Ascending aorta (tissue), 2 donors: ENCODE results near the gene HCRTR1. TPM values are rescaled to one million over a fixed set of nuclear protein-coding genes. Genes with fewer than 3 reads are reported as not detected.
A peak's percentile ranks its signal among the peaks of the same experiment; 100 is the strongest.

Experiments
- DNase-seq, 2 donors: peaks; one replicate each; pipeline ENCODE4 v3.0.0-alpha.2; 2019; ENCODE audit warnings: low spot score in 2 of 2
- H3K27ac ChIP-seq, 2 donors: fragments of 200-600 bp; sonication (generic); one replicate each; pipeline ENCODE4 v1.5.1; 2016 to 2017; ENCODE audit warnings: mild to moderate bottlenecking in 1 of 2
- H3K27me3 ChIP-seq: fragments of 200-600 bp; sonication (generic); one replicate; pipeline ENCODE4 v1.5.1; 2017
- H3K36me3 ChIP-seq, 2 donors: fragments of 200-600 bp; sonication (generic); one replicate each; pipeline ENCODE4 v1.5.1; 2016
- H3K4me1 ChIP-seq, 2 donors: fragments of 200-600 bp; sonication (generic); one replicate each; pipeline ENCODE4 v1.5.1; 2016 to 2017; ENCODE audit warnings: mild to moderate bottlenecking in 1 of 2
- H3K4me3 ChIP-seq, 2 donors: fragments of 200-600 bp; sonication (generic); one replicate each; pipeline ENCODE4 v1.5.1; 2016 to 2017; ENCODE audit warnings: mild to moderate bottlenecking in 1 of 2
- H3K9me3 ChIP-seq, 2 donors: fragments of 200-600 bp; sonication (generic); one replicate each; pipeline ENCODE4 v1.5.1; 2016
- intact Hi-C: fragments of 100-400 bp; cut with DNase I; formaldehyde crosslinking; loops from one replicate; pipeline ENCODE4 v1.15.1; 2023
- total RNA-seq: library from RNA; depleted of rRNA; stranded (reverse); fragments of >200 nt; gene quantifications from one replicate; pipeline ENCODE4 v1.1.0, GENCODE V29; 2016
- TF ChIP-seq, protein P1 (sequence below), 3 experiments: fragments of 200-600 bp in 2 of 3; fragments of 450-650 bp in 1 of 3; sonication (generic) in 2 of 3; IDR thresholded peaks; one replicate each; pipeline ENCODE4 v1.5.1; 2016 to 2019; ENCODE audit warnings: antibody characterized with exemption in 3 of 3, mild to moderate bottlenecking in 1 of 3, moderate library complexity in 1 of 3

HCRTR1 gene
- total RNA-seq, 1 donor from 2014 or later = not detected

GRCh38 chr1:31662463-31662862, 45.0 kb downstream of the HCRTR1 start:
- TF ChIP-seq, protein P1, sequence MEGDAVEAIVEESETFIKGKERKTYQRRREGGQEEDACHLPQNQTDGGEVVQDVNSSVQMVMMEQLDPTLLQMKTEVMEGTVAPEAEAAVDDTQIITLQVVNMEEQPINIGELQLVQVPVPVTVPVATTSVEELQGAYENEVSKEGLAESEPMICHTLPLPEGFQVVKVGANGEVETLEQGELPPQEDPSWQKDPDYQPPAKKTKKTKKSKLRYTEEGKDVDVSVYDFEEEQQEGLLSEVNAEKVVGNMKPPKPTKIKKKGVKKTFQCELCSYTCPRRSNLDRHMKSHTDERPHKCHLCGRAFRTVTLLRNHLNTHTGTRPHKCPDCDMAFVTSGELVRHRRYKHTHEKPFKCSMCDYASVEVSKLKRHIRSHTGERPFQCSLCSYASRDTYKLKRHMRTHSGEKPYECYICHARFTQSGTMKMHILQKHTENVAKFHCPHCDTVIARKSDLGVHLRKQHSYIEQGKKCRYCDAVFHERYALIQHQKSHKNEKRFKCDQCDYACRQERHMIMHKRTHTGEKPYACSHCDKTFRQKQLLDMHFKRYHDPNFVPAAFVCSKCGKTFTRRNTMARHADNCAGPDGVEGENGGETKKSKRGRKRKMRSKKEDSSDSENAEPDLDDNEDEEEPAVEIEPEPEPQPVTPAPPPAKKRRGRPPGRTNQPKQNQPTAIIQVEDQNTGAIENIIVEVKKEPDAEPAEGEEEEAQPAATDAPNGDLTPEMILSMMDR (IDR thresholded peaks at IDR 0.05) = no peak
- H3K36me3 ChIP-seq = peaks cover 46 to 50% of the 10 kb centered on the region in 2 donors
- no peak for DNase-seq
- no peaks in the 10 kb centered on the region for H3K27me3 ChIP-seq
- peaks cover 0 to 3% of the 10 kb centered on the region in 2 donors for H3K4me1 ChIP-seq
- no peaks in the 10 kb centered on the region for H3K9me3 ChIP-seq
- H3K4me3 ChIP-seq = no peak overlapping the region
- intact Hi-C loops = loop anchor here (10.0 kb wide), 1 partner anchor 402 kb away; no protein-coding TSS in a partner anchor
- H3K27ac ChIP-seq = no peak overlapping the region

DNA sequence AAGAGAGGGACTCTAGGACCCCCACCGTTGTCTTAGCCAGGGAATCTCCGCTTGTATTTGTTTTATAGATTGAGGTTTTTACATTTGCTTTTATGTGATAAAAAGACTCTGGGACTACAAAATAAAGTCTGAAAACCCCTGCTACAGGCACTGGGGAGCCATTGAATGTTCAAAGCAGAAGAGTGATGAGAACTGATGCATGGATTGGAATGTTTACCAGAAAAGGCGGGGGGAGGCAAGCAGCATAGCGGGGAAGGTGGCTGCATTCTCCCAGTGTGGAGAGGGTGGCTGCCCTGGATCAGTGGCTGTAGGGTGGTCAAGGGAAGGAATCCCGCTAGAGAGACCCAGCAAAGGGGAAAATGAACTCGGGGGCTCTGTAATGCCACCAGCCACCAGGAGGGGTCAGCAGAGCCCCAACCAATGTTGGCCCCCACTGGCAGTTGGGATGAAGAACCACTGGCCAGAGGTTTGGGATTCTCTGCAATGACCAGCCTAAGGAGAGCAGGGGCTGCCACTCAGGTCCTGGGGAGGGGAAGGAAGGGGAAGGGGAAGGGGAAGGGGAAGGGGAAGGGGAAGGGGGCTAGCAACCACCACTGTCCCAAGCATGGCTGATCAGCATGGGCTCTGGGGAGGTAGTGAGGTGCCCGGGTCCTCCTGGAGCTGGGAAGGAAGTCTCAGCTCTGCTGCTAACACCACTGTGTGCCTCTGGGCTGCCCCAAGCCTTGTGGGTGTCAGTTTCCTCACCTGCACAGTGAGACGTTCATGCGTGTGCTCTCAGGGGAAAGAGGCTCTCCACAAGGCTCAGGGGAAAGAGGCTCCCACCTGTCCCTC, 46.3 kb downstream of the HCRTR1 start:
- H3K27ac ChIP-seq = no peak overlapping the region
- no peaks in the 10 kb centered on the region for H3K9me3 ChIP-seq
- TF ChIP-seq, protein P1 (IDR thresholded peaks at IDR 0.05) = peak; percentile 89 to 98 (median 90)
- no peaks in the 10 kb centered on the region for H3K27me3 ChIP-seq
- H3K36me3 ChIP-seq = peaks cover 32 to 37% of the 10 kb centered on the region in 2 donors
- H3K4me3 ChIP-seq = no peak overlapping the region
- peak in 1 of 2 donors; percentile 81 for DNase-seq
- intact Hi-C loops = loop anchor here (1.0 to 10.0 kb wide), 5 partner anchors 41 to 401 kb away; no protein-coding TSS in a partner anchor
- H3K4me1 ChIP-seq = peaks cover 0 to 3% of the 10 kb centered on the region in 2 donors

DNA sequence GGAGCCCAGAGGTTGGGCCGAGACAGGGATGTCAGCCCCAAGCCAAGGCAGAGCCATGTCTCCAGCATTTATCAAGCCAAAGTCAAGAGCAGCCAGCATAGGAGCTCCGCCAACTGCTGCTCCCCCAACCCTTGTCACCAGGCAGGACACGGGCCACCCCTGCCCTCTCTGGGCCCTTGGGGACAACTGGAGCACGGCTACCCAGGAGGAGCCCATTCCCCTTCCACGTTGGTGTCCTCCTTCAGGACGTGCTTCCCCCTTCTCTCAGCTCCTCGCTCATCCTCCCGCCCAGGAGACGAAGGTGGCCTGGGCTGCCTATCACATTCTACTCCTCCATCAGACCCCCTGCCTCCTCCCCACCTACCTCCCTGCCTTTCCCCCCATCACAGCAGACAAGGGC, 47.0 kb downstream of the HCRTR1 start:
- H3K27me3 ChIP-seq = no peaks in the 10 kb centered on the region
- no peaks in the 10 kb centered on the region for H3K9me3 ChIP-seq
- H3K27ac ChIP-seq = no peak overlapping the region
- no peak for DNase-seq
- intact Hi-C loops = loop anchor here (1.0 to 10.0 kb wide), 4 partner anchors 41 to 400 kb away; no protein-coding TSS in a partner anchor
- H3K4me1 ChIP-seq = peaks cover 2 to 10% of the 10 kb centered on the region in 2 donors
- TF ChIP-seq, protein P1 (IDR thresholded peaks at IDR 0.05) = no peak
- peaks cover 28 to 30% of the 10 kb centered on the region in 2 donors for H3K36me3 ChIP-seq
- no peak overlapping the region for H3K4me3 ChIP-seq

DNA sequence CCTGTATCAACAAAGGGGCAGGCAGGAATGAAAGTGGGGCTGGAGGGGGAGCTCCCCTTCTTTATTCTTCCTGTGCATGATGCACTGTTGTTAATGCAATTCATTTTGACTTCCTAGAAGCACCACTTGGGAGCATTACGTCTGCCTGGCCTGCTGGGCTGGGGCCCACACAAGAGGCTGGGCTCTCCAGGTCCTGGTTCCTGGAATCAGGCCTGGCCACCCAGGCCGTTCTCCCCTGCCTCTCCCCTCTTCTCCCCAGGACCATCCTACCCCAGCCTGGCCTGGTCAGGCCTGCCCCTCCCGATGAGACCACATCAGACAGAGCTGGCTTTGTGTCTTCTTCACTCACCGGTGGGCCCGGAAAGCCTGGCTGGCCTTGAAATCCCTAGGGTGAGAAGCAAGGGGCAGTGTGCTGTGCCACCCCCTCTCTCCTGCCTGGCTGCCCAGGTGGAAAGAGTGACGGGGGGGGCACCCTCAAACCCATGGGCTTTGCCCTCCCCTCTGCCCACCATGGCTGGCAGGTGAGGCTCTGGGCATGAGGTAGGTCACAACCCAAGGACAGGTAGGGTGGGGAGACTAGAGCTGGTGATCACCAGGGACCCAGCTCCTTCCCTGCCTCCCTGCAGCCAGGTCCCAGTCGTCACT, 47.9 kb downstream of the HCRTR1 start:
- Histone ChIP-seq H3K27ac (no peak overlapping the region), H3K4me1 (peaks cover 4 to 18% of the 10 kb centered on the region in 2 donors), H3K36me3 (peaks cover 28 to 30% of the 10 kb centered on the region in 2 donors), H3K9me3 (no peaks in the 10 kb centered on the region), H3K4me3 (no peak overlapping the region), H3K27me3 (no peaks in the 10 kb centered on the region)
- DNase-seq = no peak
- TF ChIP-seq, protein P1 (IDR thresholded peaks at IDR 0.05) = no peak
- intact Hi-C loops = loop anchor here (10.0 kb wide), 1 partner anchor 399 kb away; no protein-coding TSS in a partner anchor

DNA sequence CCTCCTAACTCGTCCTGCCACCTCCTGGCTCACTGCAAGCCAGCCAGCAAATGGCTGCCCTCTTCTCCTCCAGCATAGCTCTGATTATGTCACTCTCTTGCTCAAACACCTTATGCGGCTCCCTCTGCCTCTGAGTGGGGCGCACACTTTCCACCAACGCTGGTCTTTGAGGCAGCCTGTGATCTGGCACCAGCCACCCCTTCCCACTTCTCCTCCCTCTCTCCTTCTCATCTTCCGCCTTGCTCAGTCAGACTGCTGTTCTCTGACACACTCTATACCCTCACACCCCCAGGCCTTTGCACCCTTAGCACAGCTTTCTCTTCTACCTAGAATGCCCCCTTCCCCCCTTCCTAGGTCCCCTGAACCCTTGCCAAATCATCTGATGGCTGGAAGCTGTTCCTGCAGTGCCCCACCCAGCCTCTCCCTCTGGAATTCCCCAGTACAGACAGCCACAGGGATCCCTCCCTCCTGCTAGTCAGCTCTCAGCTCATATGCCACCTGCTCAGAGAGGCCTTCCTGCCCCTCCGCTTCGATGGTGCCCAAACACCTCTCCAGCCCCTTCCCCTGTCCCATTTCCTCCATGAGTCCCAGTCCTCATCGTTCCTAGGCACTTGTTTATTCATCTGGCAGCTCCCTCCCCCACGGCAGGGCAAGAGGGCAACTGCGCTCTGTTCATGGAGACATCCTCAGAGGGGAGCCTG, 48.9 kb downstream of the HCRTR1 start:
- no peak for DNase-seq
- TF ChIP-seq, protein P1 (IDR thresholded peaks at IDR 0.05) = no peak
- H3K4me3 ChIP-seq = no peak overlapping the region
- intact Hi-C loops = loop anchor here (10.0 kb wide), 1 partner anchor 398 kb away; no protein-coding TSS in a partner anchor
- no peaks in the 10 kb centered on the region for H3K9me3 ChIP-seq
- H3K27me3 ChIP-seq = no peaks in the 10 kb centered on the region
- H3K4me1 ChIP-seq = peaks cover 4 to 28% of the 10 kb centered on the region in 2 donors
- H3K27ac ChIP-seq = peak overlapping the region; percentile 27 to 36
- peaks cover 19 to 22% of the 10 kb centered on the region in 2 donors for H3K36me3 ChIP-seq
